Neural progenitor cell (in vitro differentiated cells): ENCODE measurements around the gene CSKMT. TPM values are rescaled to one million over a fixed set of nuclear protein-coding genes. Genes with fewer than 3 reads are reported as not detected.

ENCODE experiments used
- DNase-seq: peaks from one replicate; pipeline ENCODE4 v3.0.0-alpha.2; 2016; ENCODE audit warnings: low spot score
- H2AFZ ChIP-seq: fragments of 200-600 bp; sonication (generic); replicated peaks from 2 replicates; pipeline ENCODE4 v1.6.1; 2016; ENCODE audit warnings: antibody characterized with exemption
- H3F3A ChIP-seq: fragments of 200-600 bp; sonication (generic); 2 replicates; pipeline ENCODE4 v1.6.1; 2016; ENCODE audit warnings: antibody characterized with exemption, low read depth
- H3K27ac ChIP-seq: fragments of 200-600 bp; sonication (generic); 2 replicates; pipeline ENCODE4 v1.5.1; 2016; ENCODE audit warnings: mild to moderate bottlenecking
- H3K27me3 ChIP-seq: fragments of 200-600 bp; sonication (generic); 2 replicates; pipeline ENCODE4 v1.6.1; 2016; ENCODE audit warnings: mild to moderate bottlenecking, moderate library complexity
- H3K36me3 ChIP-seq: fragments of 200-600 bp; sonication (generic); 2 replicates; pipeline ENCODE4 v1.5.1; 2016
- H3K4me1 ChIP-seq: fragments of 200-600 bp; sonication (generic); 2 replicates; pipeline ENCODE4 v1.6.1; 2016; ENCODE audit warnings: mixed run types
- H3K4me2 ChIP-seq: fragments of 200-600 bp; sonication (generic); 2 replicates; pipeline ENCODE4 v1.6.1; 2016
- H3K4me3 ChIP-seq: fragments of 200-600 bp; sonication (generic); 2 replicates; pipeline ENCODE4 v1.5.1; 2016
- H3K79me2 ChIP-seq: fragments of 200-600 bp; sonication (generic); 2 replicates; pipeline ENCODE4 v1.6.1; 2016; ENCODE audit warnings: low read depth
- H3K9ac ChIP-seq: fragments of 200-600 bp; sonication (generic); 2 replicates; pipeline ENCODE4 v1.6.1; 2016
- H3K9me3 ChIP-seq: fragments of 200-600 bp; sonication (generic); 2 replicates; pipeline ENCODE4 v1.5.1; 2016; ENCODE audit warnings: low read depth
- H4K20me1 ChIP-seq: fragments of 200-600 bp; sonication (generic); 2 replicates; pipeline ENCODE4 v1.6.1; 2016; ENCODE audit warnings: low read depth
- H3K27ac Mint-ChIP-seq: 3 replicates; pipeline ENCODE4 v1.8.0; 2021; ENCODE audit warnings: mixed read lengths
- H3K27me3 Mint-ChIP-seq: 2 replicates; pipeline ENCODE4 v1.8.0; 2022; ENCODE audit warnings: low read depth, mild to moderate bottlenecking, inconsistent platforms, moderate library complexity, mixed read lengths; ENCODE audit not compliant: insufficient read depth
- H3K36me3 Mint-ChIP-seq: 3 replicates; pipeline ENCODE4 v1.8.0; 2021; ENCODE audit warnings: mixed read lengths
- H3K4me1 Mint-ChIP-seq: 3 replicates; pipeline ENCODE4 v1.8.0; 2021; ENCODE audit warnings: mixed read lengths
- H3K4me3 Mint-ChIP-seq: 3 replicates; pipeline ENCODE4 v1.8.0; 2021; ENCODE audit warnings: mild to moderate bottlenecking, moderate library complexity, mixed read lengths
- H3K9me3 Mint-ChIP-seq: 3 replicates; pipeline ENCODE4 v1.8.0; 2020; ENCODE audit warnings: mixed read lengths
- EZH2 ChIP-seq: fragments of 200-600 bp; sonication (generic); IDR thresholded peaks from 2 replicates; pipeline ENCODE4 v1.6.1; 2017; ENCODE audit warnings: antibody characterized with exemption, mild to moderate bottlenecking, moderate library complexity
- EZH2phosphoT487 ChIP-seq: fragments of 200-600 bp; sonication (generic); IDR thresholded peaks from 2 replicates; pipeline ENCODE4 v1.6.1; 2017; ENCODE audit warnings: antibody characterized with exemption
- total RNA-seq: library from RNA; depleted of rRNA; stranded (reverse); fragments of >200 nt; gene quantifications from 2 replicates; pipeline ENCODE4 v1.2.3, GENCODE V29; 2015; ENCODE audit warnings: low replicate concordance
- TF ChIP-seq, protein P1 (sequence below): fragments of 200-600 bp; sonication (generic); IDR thresholded peaks from 2 replicates; pipeline ENCODE4 v1.5.1; 2017; ENCODE audit warnings: antibody characterized with exemption, mild to moderate bottlenecking

The CSKMT gene
- total RNA-seq, 1 donor from 2014 or later, result 4.3 TPM

DNA sequence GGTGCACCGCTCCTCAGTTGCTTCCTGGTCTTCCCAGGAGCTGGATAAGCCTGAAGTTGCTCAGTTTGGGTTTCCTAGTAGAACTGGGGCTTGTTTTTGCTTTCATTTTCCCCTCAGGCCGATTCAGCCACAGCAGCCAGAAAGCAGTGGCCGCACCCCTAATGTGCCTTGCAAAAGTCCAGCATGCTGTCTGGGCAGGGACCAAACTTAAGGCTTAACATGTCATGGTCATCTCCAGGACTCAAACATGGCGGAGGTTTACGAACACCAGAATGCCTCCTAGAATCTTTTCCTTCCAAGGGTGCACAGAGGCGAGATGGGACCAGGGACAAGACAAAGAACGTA is 44.9 kb downstream of the CSKMT start:
- Mint-ChIP-seq H3K4me3 (peak overlapping the region; percentile 88), H3K27me3 (peaks cover 10% of the 10 kb centered on the region), H3K36me3 (peaks cover 27% of the 10 kb centered on the region), H3K9me3 (no peaks in the 10 kb centered on the region), H3K27ac (peak overlapping the region; percentile 97), H3K4me1 (peaks cover 47% of the 10 kb centered on the region)
- H3K36me3 ChIP-seq, result no peaks in the 10 kb centered on the region
- peaks cover 32% of the 10 kb centered on the region for H3K4me1 ChIP-seq
- H3K79me2 ChIP-seq, result peaks cover 8% of the 10 kb centered on the region
- peak overlapping the region; percentile 94 for H2AFZ ChIP-seq
- H3F3A ChIP-seq, result peaks cover 85% of the 10 kb centered on the region
- TF ChIP-seq EZH2 (peak; percentile 30), EZH2phosphoT487 (no peak)
- TF ChIP-seq, protein P1, sequence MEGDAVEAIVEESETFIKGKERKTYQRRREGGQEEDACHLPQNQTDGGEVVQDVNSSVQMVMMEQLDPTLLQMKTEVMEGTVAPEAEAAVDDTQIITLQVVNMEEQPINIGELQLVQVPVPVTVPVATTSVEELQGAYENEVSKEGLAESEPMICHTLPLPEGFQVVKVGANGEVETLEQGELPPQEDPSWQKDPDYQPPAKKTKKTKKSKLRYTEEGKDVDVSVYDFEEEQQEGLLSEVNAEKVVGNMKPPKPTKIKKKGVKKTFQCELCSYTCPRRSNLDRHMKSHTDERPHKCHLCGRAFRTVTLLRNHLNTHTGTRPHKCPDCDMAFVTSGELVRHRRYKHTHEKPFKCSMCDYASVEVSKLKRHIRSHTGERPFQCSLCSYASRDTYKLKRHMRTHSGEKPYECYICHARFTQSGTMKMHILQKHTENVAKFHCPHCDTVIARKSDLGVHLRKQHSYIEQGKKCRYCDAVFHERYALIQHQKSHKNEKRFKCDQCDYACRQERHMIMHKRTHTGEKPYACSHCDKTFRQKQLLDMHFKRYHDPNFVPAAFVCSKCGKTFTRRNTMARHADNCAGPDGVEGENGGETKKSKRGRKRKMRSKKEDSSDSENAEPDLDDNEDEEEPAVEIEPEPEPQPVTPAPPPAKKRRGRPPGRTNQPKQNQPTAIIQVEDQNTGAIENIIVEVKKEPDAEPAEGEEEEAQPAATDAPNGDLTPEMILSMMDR, result no peak
- H3K9ac ChIP-seq, result peak overlapping the region; percentile 74
- no peak for DNase-seq
- H3K4me3 ChIP-seq, result peak overlapping the region; percentile 65
- no peaks in the 10 kb centered on the region for H4K20me1 ChIP-seq
- H3K9me3 ChIP-seq, result no peaks in the 10 kb centered on the region
- H3K27ac ChIP-seq, result peak overlapping the region; percentile 98
- no peaks in the 10 kb centered on the region for H3K27me3 ChIP-seq
- H3K4me2 ChIP-seq, result peak overlapping the region; percentile 79

DNA sequence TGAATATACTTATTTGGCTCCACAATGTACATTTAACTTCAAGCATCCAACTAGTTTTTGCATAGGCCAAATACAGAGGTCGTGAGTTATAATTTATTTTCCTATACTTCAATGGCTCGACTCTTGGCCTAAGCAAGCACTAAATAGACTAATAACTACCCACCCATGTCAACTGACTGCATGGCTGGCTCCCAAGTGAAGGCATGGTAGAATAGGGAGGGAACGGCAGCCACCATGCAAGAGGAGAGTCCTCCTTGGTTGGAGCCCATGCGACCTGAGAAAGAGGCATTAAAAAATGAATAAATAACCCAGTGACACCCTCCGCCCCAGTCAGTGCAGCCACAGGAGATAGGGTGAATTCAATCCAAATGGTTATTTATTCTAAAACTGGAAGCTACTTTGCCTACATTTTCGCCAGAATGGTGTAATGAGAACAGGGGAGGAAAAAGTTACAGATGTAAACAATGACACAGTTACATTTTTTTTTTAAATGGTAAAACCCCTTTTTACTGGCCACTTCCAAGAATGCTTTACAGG is 47.2 kb downstream of the CSKMT start:
- no peak overlapping the region for H3K4me3 Mint-ChIP-seq

DNA sequence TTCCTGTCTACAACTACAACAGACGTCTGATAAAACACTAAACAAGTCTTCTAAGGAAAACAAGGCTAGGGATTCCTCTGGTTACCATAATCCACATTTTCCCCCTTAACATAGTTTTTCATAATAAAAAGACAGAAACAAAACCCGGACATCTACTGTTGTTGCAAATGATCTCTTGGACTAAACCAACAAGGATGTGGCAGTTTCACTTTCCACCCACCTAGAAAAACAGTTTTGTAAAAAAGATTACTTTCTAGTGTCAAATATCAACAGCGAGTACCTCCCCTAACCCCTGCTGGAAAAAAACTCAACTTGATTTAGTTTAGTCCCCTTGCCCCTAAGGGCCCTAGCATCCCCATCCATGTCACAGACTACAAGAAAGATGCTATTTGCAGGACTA is 47.7 kb downstream of the CSKMT start:
- Histone ChIP-seq H3K4me3 (no peak overlapping the region), H3F3A (peaks cover 87% of the 10 kb centered on the region), H2AFZ (no peak overlapping the region), H4K20me1 (peaks cover 4% of the 10 kb centered on the region), H3K79me2 (peaks cover 18% of the 10 kb centered on the region), H3K27me3 (no peaks in the 10 kb centered on the region), H3K9me3 (no peaks in the 10 kb centered on the region), H3K4me2 (no peak overlapping the region), H3K9ac (no peak overlapping the region), H3K27ac (no peak overlapping the region), H3K4me1 (peaks cover 12% of the 10 kb centered on the region), H3K36me3 (peaks cover 17% of the 10 kb centered on the region)
- TF ChIP-seq, protein P1, result no peak
- Mint-ChIP-seq H3K4me3 (no peak overlapping the region), H3K36me3 (peaks cover 48% of the 10 kb centered on the region), H3K9me3 (no peaks in the 10 kb centered on the region), H3K27ac (no peak overlapping the region), H3K4me1 (peaks cover 26% of the 10 kb centered on the region), H3K27me3 (peaks cover 10% of the 10 kb centered on the region)
- DNase-seq, result no peak

More for the DNA sequence above, 47.2 kb downstream of the CSKMT start:
- Histone ChIP-seq H3K4me1 (peaks cover 17% of the 10 kb centered on the region), H3K27me3 (no peaks in the 10 kb centered on the region), H2AFZ (no peak overlapping the region), H4K20me1 (peaks cover 4% of the 10 kb centered on the region), H3K79me2 (peaks cover 13% of the 10 kb centered on the region), H3K36me3 (peaks cover 17% of the 10 kb centered on the region), H3K4me2 (no peak overlapping the region), H3K9ac (no peak overlapping the region), H3K4me3 (no peak overlapping the region), H3F3A (peaks cover 89% of the 10 kb centered on the region), H3K9me3 (no peaks in the 10 kb centered on the region), H3K27ac (no peak overlapping the region)
- Mint-ChIP-seq H3K9me3 (no peaks in the 10 kb centered on the region), H3K27ac (no peak overlapping the region), H3K27me3 (peaks cover 10% of the 10 kb centered on the region), H3K36me3 (peaks cover 45% of the 10 kb centered on the region), H3K4me1 (peaks cover 31% of the 10 kb centered on the region)
- no peak for DNase-seq
- TF ChIP-seq, protein P1, result no peak
- TF ChIP-seq EZH2, result no peak
- TF ChIP-seq EZH2phosphoT487, result no peak
